HepG2 (cell line): ENCODE results near the gene ZNF653. TPM values are rescaled to one million over a fixed set of nuclear protein-coding genes. Genes with fewer than 3 reads are reported as not detected.

Experiments used
- CENPT ChIP-seq: sonication (generic); formaldehyde crosslinking; IDR thresholded peaks from 2 replicates; pipeline ENCODE4 v1.8.0; 2022; ENCODE audit warnings: low read depth, mild to moderate bottlenecking, moderate library complexity, missing genetic modification reagents
- CHD4 ChIP-seq: fragments of 200-600 bp; sonication (generic); IDR thresholded peaks from 2 replicates; pipeline ENCODE4 v1.7.0; 2017; ENCODE audit warnings: mild to moderate bottlenecking, low read length, borderline replicate concordance
- ELF1 ChIP-seq: sonication (generic); formaldehyde crosslinking; IDR thresholded peaks from 2 replicates; pipeline ENCODE4 v1.4.0; 2020; ENCODE audit warnings: missing genetic modification reagents
- FOXK2 ChIP-seq: fragments of 450-650 bp; IDR thresholded peaks from 2 replicates; pipeline ENCODE4 v1.6.1; 2016
- ISL2 ChIP-seq: sonication (generic); formaldehyde crosslinking; IDR thresholded peaks from 2 replicates; pipeline ENCODE4 v1.5.0; 2020; ENCODE audit warnings: missing genetic modification reagents
- KLF12 ChIP-seq: sonication (generic); formaldehyde crosslinking; IDR thresholded peaks from 2 replicates; pipeline ENCODE4 v1.4.0; 2020; ENCODE audit warnings: missing genetic modification reagents, borderline replicate concordance
- MTA3 ChIP-seq: sonication (generic); formaldehyde crosslinking; IDR thresholded peaks from 2 replicates; pipeline ENCODE4 v1.4.0; 2020; ENCODE audit warnings: missing genetic modification reagents
- NKX3-1 ChIP-seq: sonication (generic); formaldehyde crosslinking; IDR thresholded peaks from 2 replicates; pipeline ENCODE4 v1.5.0; 2020; ENCODE audit warnings: missing genetic modification reagents
- RFXAP ChIP-seq: sonication (generic); formaldehyde crosslinking; IDR thresholded peaks from 2 replicates; pipeline ENCODE4 v1.4.0; 2020; ENCODE audit warnings: missing genetic modification reagents, borderline replicate concordance
- SALL2 ChIP-seq: sonication (generic); formaldehyde crosslinking; IDR thresholded peaks from 2 replicates; pipeline ENCODE4 v1.8.1; 2023; ENCODE audit warnings: mild to moderate bottlenecking, missing genetic modification reagents, inconsistent platforms
- TBX3 ChIP-seq: fragments of 450-650 bp; IDR thresholded peaks from 2 replicates; pipeline ENCODE4 v1.6.1; 2017; ENCODE audit warnings: antibody characterized with exemption, mild to moderate bottlenecking, inconsistent platforms, borderline replicate concordance
- ZBTB38 ChIP-seq: sonication (generic); formaldehyde crosslinking; IDR thresholded peaks from 2 replicates; pipeline ENCODE4 v1.5.1; 2020; ENCODE audit warnings: mild to moderate bottlenecking, missing genetic modification reagents
- ZFP1 ChIP-seq: IDR thresholded peaks from 2 replicates; pipeline ENCODE4 v1.6.1; 2016
- ZFP36L1 ChIP-seq: sonication (generic); formaldehyde crosslinking; IDR thresholded peaks from 2 replicates; pipeline ENCODE4 v1.8.0; 2022; ENCODE audit warnings: mild to moderate bottlenecking, missing genetic modification reagents, moderate library complexity
- ZNF20 ChIP-seq: sonication (generic); formaldehyde crosslinking; IDR thresholded peaks from 2 replicates; pipeline ENCODE4 v1.4.0; 2020; ENCODE audit warnings: mild to moderate bottlenecking, moderate library complexity, missing genetic modification reagents
- ZNF570 ChIP-seq: sonication (generic); formaldehyde crosslinking; IDR thresholded peaks from 2 replicates; pipeline ENCODE4 v1.4.0; 2020; ENCODE audit warnings: mild to moderate bottlenecking, missing genetic modification reagents, borderline replicate concordance
- ZNF672 ChIP-seq: sonication (generic); formaldehyde crosslinking; IDR thresholded peaks from 2 replicates; pipeline ENCODE4 v1.8.1; 2022; ENCODE audit warnings: missing genetic modification reagents
- ZSCAN30 ChIP-seq: sonication (generic); formaldehyde crosslinking; IDR thresholded peaks from 2 replicates; pipeline ENCODE4 v1.5.0; 2020; ENCODE audit warnings: mild to moderate bottlenecking, missing genetic modification reagents
- polyA plus RNA-seq, 8 experiments: library from polyadenylated mRNA; depleted of rRNA in 3 of 8; stranded (reverse) in 7 of 8; unstranded in 1 of 8; fragments of >200 nt; fragmentation: Illumina TruSeq in 4 of 8; extraction: Trizol in 4 of 8; gene quantifications; 2 replicates each; pipeline versions ENCODE4 v1.2.1 to v1.2.3, GENCODE V29; 2011 to 2016; ENCODE audit warnings: low read depth in 4 of 8, missing spikeins in 1 of 8, mixed read lengths in 1 of 8; ENCODE audit not compliant: insufficient read depth in 1 of 8
- total RNA-seq, 5 experiments: library from RNA; depleted of rRNA; stranded (reverse); fragments of >200 nt; fragmentation: Illumina TruSeq; extraction: Trizol; gene quantifications; 2 replicates each; pipeline ENCODE4 v1.2.3, GENCODE V29; 2016; ENCODE audit warnings: low read depth in 1 of 5
- TF ChIP-seq, protein P1 (sequence below): sonication (generic); formaldehyde crosslinking; IDR thresholded peaks from 2 replicates; pipeline ENCODE4 v1.9.0; 2021; ENCODE audit warnings: missing genetic modification reagents, borderline replicate concordance
- TF ChIP-seq, protein P2 (sequence below): sonication (generic); formaldehyde crosslinking; IDR thresholded peaks from 2 replicates; pipeline ENCODE4 v1.4.0; 2020; ENCODE audit warnings: mild to moderate bottlenecking, low read depth, missing genetic modification reagents
- TF ChIP-seq, protein P3 (sequence below): sonication (generic); formaldehyde crosslinking; IDR thresholded peaks from 2 replicates; pipeline ENCODE4 v1.4.0; 2020; ENCODE audit warnings: missing genetic modification reagents
- TF ChIP-seq, protein P4 (sequence below): sonication (generic); formaldehyde crosslinking; conservative IDR thresholded peaks from 2 replicates; pipeline ENCODE4 v1.4.0; 2020; ENCODE audit warnings: missing genetic modification reagents
- TF ChIP-seq, protein P5 (sequence below): sonication (generic); formaldehyde crosslinking; IDR thresholded peaks from 2 replicates; pipeline ENCODE4 v1.5.1; 2020; ENCODE audit warnings: mild to moderate bottlenecking, missing genetic modification reagents, moderate library complexity

ZNF653 gene
- total and polyA plus RNA-seq, 2 of the 13 experiments (the other 11 are each of a cell fraction or from before 2014, with no cell fraction given), result 4.7 to 7.1 TPM

DNA sequence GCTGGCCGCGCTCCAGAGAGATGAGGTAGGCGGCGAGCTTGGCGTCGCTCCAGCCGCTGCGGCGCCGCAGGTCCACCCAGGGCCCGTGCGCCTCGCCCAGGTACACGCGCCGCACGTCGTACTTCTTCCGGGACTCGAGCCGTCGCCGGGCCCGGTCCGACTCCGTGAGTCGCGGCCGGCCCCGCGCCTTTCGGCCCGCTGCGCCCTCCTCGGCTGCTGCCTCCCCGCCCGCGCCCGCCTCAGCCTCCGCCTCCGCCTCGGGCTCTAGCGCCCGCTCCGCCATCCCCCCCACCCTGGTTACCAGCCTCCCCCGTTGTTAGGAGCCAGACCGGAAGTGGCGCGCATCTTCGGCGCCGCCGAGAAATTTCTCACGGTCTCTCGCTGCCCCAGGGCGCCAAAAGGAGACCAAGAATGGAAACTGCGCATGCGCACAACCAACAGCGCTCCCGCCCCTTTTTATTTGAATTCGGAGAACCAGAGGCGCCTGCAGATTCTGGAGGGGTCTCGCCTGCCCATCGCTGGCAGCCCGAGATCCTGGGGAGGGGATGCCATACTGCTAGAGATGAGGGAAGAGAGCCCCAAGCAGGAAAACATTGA lies at the start of gene ZNF653 (continued):
- TF ChIP-seq, protein P1, sequence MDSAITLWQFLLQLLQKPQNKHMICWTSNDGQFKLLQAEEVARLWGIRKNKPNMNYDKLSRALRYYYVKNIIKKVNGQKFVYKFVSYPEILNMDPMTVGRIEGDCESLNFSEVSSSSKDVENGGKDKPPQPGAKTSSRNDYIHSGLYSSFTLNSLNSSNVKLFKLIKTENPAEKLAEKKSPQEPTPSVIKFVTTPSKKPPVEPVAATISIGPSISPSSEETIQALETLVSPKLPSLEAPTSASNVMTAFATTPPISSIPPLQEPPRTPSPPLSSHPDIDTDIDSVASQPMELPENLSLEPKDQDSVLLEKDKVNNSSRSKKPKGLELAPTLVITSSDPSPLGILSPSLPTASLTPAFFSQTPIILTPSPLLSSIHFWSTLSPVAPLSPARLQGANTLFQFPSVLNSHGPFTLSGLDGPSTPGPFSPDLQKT (CRISPR knock-in tag), result no peak
- TF ChIP-seq, protein P2, sequence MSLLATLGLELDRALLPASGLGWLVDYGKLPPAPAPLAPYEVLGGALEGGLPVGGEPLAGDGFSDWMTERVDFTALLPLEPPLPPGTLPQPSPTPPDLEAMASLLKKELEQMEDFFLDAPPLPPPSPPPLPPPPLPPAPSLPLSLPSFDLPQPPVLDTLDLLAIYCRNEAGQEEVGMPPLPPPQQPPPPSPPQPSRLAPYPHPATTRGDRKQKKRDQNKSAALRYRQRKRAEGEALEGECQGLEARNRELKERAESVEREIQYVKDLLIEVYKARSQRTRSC (CRISPR knock-in tag), result no peak
- TF ChIP-seq NKX3-1, result no peak
- TF ChIP-seq RFXAP (CRISPR knock-in tag), result 0 out of 2 replicates have a peak, but pooled peaks have one; percentile 46
- TF ChIP-seq ZFP1 (CRISPR knock-in tag), result no peak
- TF ChIP-seq ZNF20 (CRISPR knock-in tag), result no peak
- TF ChIP-seq CHD4, result no peak
- TF ChIP-seq, protein P3, sequence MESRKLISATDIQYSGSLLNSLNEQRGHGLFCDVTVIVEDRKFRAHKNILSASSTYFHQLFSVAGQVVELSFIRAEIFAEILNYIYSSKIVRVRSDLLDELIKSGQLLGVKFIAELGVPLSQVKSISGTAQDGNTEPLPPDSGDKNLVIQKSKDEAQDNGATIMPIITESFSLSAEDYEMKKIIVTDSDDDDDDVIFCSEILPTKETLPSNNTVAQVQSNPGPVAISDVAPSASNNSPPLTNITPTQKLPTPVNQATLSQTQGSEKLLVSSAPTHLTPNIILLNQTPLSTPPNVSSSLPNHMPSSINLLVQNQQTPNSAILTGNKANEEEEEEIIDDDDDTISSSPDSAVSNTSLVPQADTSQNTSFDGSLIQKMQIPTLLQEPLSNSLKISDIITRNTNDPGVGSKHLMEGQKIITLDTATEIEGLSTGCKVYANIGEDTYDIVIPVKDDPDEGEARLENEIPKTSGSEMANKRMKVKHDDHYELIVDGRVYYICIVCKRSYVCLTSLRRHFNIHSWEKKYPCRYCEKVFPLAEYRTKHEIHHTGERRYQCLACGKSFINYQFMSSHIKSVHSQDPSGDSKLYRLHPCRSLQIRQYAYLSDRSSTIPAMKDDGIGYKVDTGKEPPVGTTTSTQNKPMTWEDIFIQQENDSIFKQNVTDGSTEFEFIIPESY (CRISPR knock-in tag), result 0 out of 2 replicates have a peak, but pooled peaks have one; percentile 17
- no peak for TF ChIP-seq ZSCAN30 (CRISPR knock-in tag)
- no peak; the same call in none of the 2 replicates for TF ChIP-seq ELF1 (CRISPR knock-in tag)
- TF ChIP-seq FOXK2, result no peak
- TF ChIP-seq CENPT, result no peak
- TF ChIP-seq SALL2 (CRISPR knock-in tag), result peak; percentile 68; the same call in 1 of the 2 replicates
- TF ChIP-seq, protein P4, sequence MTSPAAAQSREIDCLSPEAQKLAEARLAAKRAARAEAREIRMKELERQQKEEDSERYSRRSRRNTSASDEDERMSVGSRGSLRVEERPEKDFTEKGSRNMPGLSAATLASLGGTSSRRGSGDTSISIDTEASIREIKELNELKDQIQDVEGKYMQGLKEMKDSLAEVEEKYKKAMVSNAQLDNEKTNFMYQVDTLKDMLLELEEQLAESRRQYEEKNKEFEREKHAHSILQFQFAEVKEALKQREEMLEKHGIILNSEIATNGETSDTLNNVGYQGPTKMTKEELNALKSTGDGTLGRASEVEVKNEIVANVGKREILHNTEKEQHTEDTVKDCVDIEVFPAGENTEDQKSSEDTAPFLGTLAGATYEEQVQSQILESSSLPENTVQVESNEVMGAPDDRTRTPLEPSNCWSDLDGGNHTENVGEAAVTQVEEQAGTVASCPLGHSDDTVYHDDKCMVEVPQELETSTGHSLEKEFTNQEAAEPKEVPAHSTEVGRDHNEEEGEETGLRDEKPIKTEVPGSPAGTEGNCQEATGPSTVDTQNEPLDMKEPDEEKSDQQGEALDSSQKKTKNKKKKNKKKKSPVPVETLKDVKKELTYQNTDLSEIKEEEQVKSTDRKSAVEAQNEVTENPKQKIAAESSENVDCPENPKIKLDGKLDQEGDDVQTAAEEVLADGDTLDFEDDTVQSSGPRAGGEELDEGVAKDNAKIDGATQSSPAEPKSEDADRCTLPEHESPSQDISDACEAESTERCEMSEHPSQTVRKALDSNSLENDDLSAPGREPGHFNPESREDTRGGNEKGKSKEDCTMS (CRISPR knock-in tag), result no peak
- no peak for TF ChIP-seq ZNF570
- no peak for TF ChIP-seq MTA3 (CRISPR knock-in tag)
- TF ChIP-seq ZFP36L1 (CRISPR knock-in tag), result no peak
- no peak for TF ChIP-seq ZNF672 (CRISPR knock-in tag)
- TF ChIP-seq TBX3, result no peak
- no peak for TF ChIP-seq ZBTB38 (CRISPR knock-in tag)
- no peak for TF ChIP-seq KLF12
- TF ChIP-seq ISL2 (CRISPR knock-in tag), result no peak
- TF ChIP-seq, protein P5, sequence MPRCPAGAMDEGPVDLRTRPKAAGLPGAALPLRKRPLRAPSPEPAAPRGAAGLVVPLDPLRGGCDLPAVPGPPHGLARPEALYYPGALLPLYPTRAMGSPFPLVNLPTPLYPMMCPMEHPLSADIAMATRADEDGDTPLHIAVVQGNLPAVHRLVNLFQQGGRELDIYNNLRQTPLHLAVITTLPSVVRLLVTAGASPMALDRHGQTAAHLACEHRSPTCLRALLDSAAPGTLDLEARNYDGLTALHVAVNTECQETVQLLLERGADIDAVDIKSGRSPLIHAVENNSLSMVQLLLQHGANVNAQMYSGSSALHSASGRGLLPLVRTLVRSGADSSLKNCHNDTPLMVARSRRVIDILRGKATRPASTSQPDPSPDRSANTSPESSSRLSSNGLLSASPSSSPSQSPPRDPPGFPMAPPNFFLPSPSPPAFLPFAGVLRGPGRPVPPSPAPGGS (CRISPR knock-in tag), result no peak; the same call in none of the 2 replicates
